Endothelial cell (in vitro differentiated cells): Measurements from ENCODE around the gene KCNAB2. TPM values are rescaled to one million over a fixed set of nuclear protein-coding genes. Genes with fewer than 3 reads are reported as not detected.

Source experiments
- DNase-seq: peaks from one replicate; pipeline ENCODE4 v3.0.0; 2021; ENCODE audit warnings: low spot score
- H3K27ac Mint-ChIP-seq: one replicate; pipeline ENCODE4 v1.8.0; 2021; ENCODE audit warnings: mixed read lengths, inconsistent platforms; ENCODE audit not compliant: unreplicated experiment
- H3K27me3 Mint-ChIP-seq: one replicate; pipeline ENCODE4 v1.8.0; 2021; ENCODE audit warnings: mild to moderate bottlenecking, moderate library complexity, mixed read lengths, inconsistent platforms; ENCODE audit not compliant: unreplicated experiment
- H3K36me3 Mint-ChIP-seq: one replicate; pipeline ENCODE4 v1.8.0; 2021; ENCODE audit warnings: mild to moderate bottlenecking, low read depth, mixed read lengths, inconsistent platforms; ENCODE audit not compliant: unreplicated experiment
- H3K4me1 Mint-ChIP-seq: one replicate; pipeline ENCODE4 v1.8.0; 2021; ENCODE audit warnings: mild to moderate bottlenecking, mixed read lengths, inconsistent platforms; ENCODE audit not compliant: unreplicated experiment
- H3K4me3 Mint-ChIP-seq: one replicate; pipeline ENCODE4 v1.8.0; 2021; ENCODE audit warnings: mild to moderate bottlenecking, mixed read lengths, inconsistent platforms; ENCODE audit not compliant: unreplicated experiment
- H3K9me3 Mint-ChIP-seq: one replicate; pipeline ENCODE4 v1.8.0; 2021; ENCODE audit warnings: mixed read lengths, inconsistent platforms; ENCODE audit not compliant: unreplicated experiment
- CTCF ChIP-seq: fragments of 200-600 bp; sonication (generic); IDR thresholded peaks from one replicate; pipeline ENCODE4 v1.5.0; 2021; ENCODE audit warnings: antibody characterized with exemption; ENCODE audit not compliant: unreplicated experiment
- total RNA-seq: library from RNA; stranded (reverse); fragmentation: NEBNext Ultra II Directional; extraction: Animal tissue kit (Norgen Biotek cat#: 25700); gene quantifications from one replicate; pipeline ENCODE4 v1.2.1, GENCODE V29; 2021; ENCODE audit not compliant: unreplicated experiment

Gene KCNAB2
- total RNA-seq, 1 donor from 2014 or later: 4.1 TPM

GRCh38 chr1:6080469-6080868 is 34.8 kb downstream of the KCNAB2 start:
- Mint-ChIP-seq H3K36me3 (no peaks in the 10 kb centered on the region), H3K9me3 (no peaks in the 10 kb centered on the region), H3K4me3 (no peak overlapping the region), H3K4me1 (no peaks in the 10 kb centered on the region), H3K27ac (no peak overlapping the region), H3K27me3 (peaks cover 5% of the 10 kb centered on the region)
- no peak for TF ChIP-seq CTCF
- no peak for DNase-seq

- Mint-ChIP-seq H3K27ac (no peak overlapping the region), H3K4me1 (no peaks in the 10 kb centered on the region), H3K27me3 (peaks cover under 1% of the 10 kb centered on the region), H3K36me3 (no peaks in the 10 kb centered on the region), H3K9me3 (no peaks in the 10 kb centered on the region), H3K4me3 (no peak overlapping the region)
- TF ChIP-seq CTCF: no peak
- DNase-seq: no peak
Observed at GRCh38 chr1:6081901-6082300, 36.2 kb downstream of the KCNAB2 start.

GRCh38 chr1:6082430-6082971 is 36.8 kb downstream of the KCNAB2 start:
- DNase-seq: peak; percentile 29
- Mint-ChIP-seq H3K4me1 (no peaks in the 10 kb centered on the region), H3K4me3 (no peak overlapping the region), H3K27me3 (no peaks in the 10 kb centered on the region), H3K9me3 (no peaks in the 10 kb centered on the region), H3K36me3 (no peaks in the 10 kb centered on the region), H3K27ac (no peak overlapping the region)
- peak; percentile 29 for TF ChIP-seq CTCF

- no peak overlapping the region for H3K27ac Mint-ChIP-seq
- no peaks in the 10 kb centered on the region for H3K9me3 Mint-ChIP-seq
- no peaks in the 10 kb centered on the region for H3K4me1 Mint-ChIP-seq
- no peak overlapping the region for H3K4me3 Mint-ChIP-seq
- DNase-seq: no peak
- H3K27me3 Mint-ChIP-seq: no peaks in the 10 kb centered on the region
- TF ChIP-seq CTCF: no peak
- no peaks in the 10 kb centered on the region for H3K36me3 Mint-ChIP-seq
Observed at GRCh38 chr1:6083385-6083784, 37.7 kb downstream of the KCNAB2 start.

- no peak for DNase-seq
- no peaks in the 10 kb centered on the region for H3K9me3 Mint-ChIP-seq
- H3K4me3 Mint-ChIP-seq: no peak overlapping the region
- no peaks in the 10 kb centered on the region for H3K27me3 Mint-ChIP-seq
- H3K4me1 Mint-ChIP-seq: no peaks in the 10 kb centered on the region
- H3K27ac Mint-ChIP-seq: no peak overlapping the region
- no peak for TF ChIP-seq CTCF
- no peaks in the 10 kb centered on the region for H3K36me3 Mint-ChIP-seq
Observed at GRCh38 chr1:6083801-6084446, 38.2 kb downstream of the KCNAB2 start.
